ENCODE measurements around the gene CALM1.

CALM1 gene

GRCh38 chr14:90403065-90403464, 6.2 kb downstream of the CALM1 start:
- H3K27ac ChIP-seq: no peak overlapping the region
- TF ChIP-seq, protein P1, sequence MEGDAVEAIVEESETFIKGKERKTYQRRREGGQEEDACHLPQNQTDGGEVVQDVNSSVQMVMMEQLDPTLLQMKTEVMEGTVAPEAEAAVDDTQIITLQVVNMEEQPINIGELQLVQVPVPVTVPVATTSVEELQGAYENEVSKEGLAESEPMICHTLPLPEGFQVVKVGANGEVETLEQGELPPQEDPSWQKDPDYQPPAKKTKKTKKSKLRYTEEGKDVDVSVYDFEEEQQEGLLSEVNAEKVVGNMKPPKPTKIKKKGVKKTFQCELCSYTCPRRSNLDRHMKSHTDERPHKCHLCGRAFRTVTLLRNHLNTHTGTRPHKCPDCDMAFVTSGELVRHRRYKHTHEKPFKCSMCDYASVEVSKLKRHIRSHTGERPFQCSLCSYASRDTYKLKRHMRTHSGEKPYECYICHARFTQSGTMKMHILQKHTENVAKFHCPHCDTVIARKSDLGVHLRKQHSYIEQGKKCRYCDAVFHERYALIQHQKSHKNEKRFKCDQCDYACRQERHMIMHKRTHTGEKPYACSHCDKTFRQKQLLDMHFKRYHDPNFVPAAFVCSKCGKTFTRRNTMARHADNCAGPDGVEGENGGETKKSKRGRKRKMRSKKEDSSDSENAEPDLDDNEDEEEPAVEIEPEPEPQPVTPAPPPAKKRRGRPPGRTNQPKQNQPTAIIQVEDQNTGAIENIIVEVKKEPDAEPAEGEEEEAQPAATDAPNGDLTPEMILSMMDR (IDR thresholded peaks at IDR 0.05): no peak
- TF ChIP-seq ZFX (IDR thresholded peaks at IDR 0.05; ENCODE audit: borderline replicate concordance): no peak

- H3K27ac ChIP-seq: no peak overlapping the region
- TF ChIP-seq, protein P1 (IDR thresholded peaks at IDR 0.05): no peak
- TF ChIP-seq ZFX (IDR thresholded peaks at IDR 0.05; ENCODE audit: borderline replicate concordance): no peak
These were observed 8.3 kb downstream of the CALM1 start for GRCh38 chr14:90405101-90405500.

GRCh38 chr14:90405755-90406154, 8.9 kb downstream of the CALM1 start:
- no peak overlapping the region for H3K27ac ChIP-seq
- TF ChIP-seq ZFX (IDR thresholded peaks at IDR 0.05; ENCODE audit: borderline replicate concordance): no peak
- TF ChIP-seq, protein P1 (IDR thresholded peaks at IDR 0.05): no peak

DNA sequence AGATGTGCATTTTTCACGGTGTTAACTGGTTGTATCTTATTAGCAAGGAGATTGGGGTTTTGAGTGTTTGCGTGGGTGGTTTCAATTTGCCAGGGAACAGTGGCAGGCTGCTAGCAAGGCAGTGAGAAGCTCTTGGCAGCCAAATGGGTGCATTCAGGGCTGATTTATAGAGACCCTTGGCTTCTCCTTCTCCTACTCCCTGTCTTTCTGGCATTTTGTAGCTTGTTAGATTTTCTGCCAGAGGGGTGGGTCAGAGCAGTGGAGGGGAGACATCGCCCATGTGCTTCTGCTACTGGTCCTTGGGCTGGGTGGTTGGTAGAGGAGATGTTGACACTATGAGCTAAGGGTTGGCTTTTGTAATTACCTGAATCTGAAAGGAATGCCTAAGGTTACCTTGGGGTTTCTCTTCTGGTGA, 9.6 kb downstream of the CALM1 start:
- TF ChIP-seq, protein P1 (IDR thresholded peaks at IDR 0.05): no peak
- no peak for TF ChIP-seq ZFX (IDR thresholded peaks at IDR 0.05; ENCODE audit: borderline replicate concordance)
- H3K27ac ChIP-seq: no peak overlapping the region

- TF ChIP-seq, protein P1 (IDR thresholded peaks at IDR 0.05): no peak
- no peak for TF ChIP-seq ZFX (IDR thresholded peaks at IDR 0.05; ENCODE audit: borderline replicate concordance)
- no peak overlapping the region for H3K27ac ChIP-seq
These were observed 10.4 kb downstream of the CALM1 start for GRCh38 chr14:90407230-90407629.

GRCh38 chr14:90408713-90409112, 11.9 kb downstream of the CALM1 start:
- H3K27ac ChIP-seq: no peak overlapping the region
- TF ChIP-seq, protein P1 (IDR thresholded peaks at IDR 0.05): no peak
- TF ChIP-seq ZFX (IDR thresholded peaks at IDR 0.05; ENCODE audit: borderline replicate concordance): no peak

DNA sequence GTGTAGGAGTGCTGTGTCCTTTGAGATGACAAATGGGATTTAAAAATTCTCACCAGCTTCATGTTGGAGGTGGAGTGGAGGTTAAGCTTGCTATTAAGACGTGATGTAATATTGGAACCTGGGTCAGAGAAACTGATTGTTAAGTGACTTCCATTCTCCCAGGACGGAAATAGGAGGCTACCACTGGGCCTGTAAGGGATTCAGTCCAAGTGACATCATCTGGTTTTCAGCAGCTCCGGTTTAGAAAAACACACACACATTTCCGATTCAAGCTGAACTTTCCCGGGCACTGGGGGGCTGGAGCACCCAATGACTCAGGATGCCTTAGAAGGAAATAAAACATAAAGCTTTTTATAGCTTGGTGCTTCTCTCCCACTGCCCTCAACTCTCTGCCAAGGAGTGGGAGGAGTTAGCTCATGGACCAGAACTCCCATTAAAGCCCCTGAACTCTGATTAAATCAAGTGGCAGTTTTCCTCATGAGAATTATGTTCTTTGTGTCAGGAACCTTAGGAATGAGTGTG, 12.4 kb downstream of the CALM1 start:
- H3K27ac ChIP-seq: no peak overlapping the region
- TF ChIP-seq, protein P1 (IDR thresholded peaks at IDR 0.05): no peak
- TF ChIP-seq ZFX (IDR thresholded peaks at IDR 0.05; ENCODE audit: borderline replicate concordance): no peak
